Measurements from ENCODE around the gene STXBP5L.

GRCh38 chr3:121126707-121127035, 218.7 kb downstream of the STXBP5L start:
- no peak for TF ChIP-seq CTCF (IDR thresholded peaks at IDR 0.05; ENCODE audit: insufficient read depth, low read depth, low read length)
- no peak for TF ChIP-seq EZH2 (IDR thresholded peaks at IDR 0.05; ENCODE audit: insufficient read depth, low read length)

All from astrocyte (in vitro differentiated cells and primary cell).